Transverse colon (tissue), 4 donors: ENCODE data around the gene TRAM2.

Experiments used
- CTCF ChIP-seq, 5 experiments: fragments of 200-600 bp in 3 of 5; fragments of 450-650 bp in 2 of 5; sonication (generic) in 3 of 5; IDR thresholded peaks; 1 replicate in 2 of 5; 2 replicates in 3 of 5; pipeline ENCODE4 v1.5.1; 2016 to 2017; ENCODE audit warnings: antibody characterized with exemption in 5 of 5, inconsistent platforms in 3 of 5, mild to moderate bottlenecking in 2 of 5, moderate library complexity in 1 of 5
- POLR2AphosphoS5 ChIP-seq, 3 donors: sonication (generic); formaldehyde crosslinking; IDR thresholded peaks; one replicate each; pipeline ENCODE4 v1.6.1; 2016; ENCODE audit warnings: antibody characterized with exemption in 3 of 3

DNA sequence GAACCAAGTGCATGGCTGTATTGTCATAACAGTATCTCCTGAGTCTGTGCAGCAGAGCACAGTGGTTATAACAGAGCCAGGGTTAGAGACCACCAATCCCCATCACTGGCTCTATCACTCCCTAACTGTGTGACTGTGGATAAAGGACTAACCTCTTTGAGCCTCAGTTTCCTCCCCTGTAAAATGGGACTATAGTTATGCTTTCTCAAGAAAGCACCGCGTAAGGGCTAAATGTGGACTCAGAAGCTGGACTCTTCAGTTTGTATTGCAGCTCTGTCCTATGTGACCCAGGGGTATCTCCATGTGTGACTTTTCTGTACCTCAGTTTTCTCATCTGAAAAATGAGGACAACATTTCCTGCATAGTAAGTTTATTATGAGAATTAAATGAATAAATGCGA lies 59.9 kb downstream of the TRAM2 start:
- TF ChIP-seq CTCF (IDR thresholded peaks at IDR 0.05) (no peak), POLR2AphosphoS5 (IDR thresholded peaks at IDR 0.05) (no peak)
